B cell (primary cell): ENCODE data around the gene ZNF710. TPM values are rescaled to one million over a fixed set of nuclear protein-coding genes. Genes with fewer than 3 reads are reported as not detected.
A peak's percentile ranks its signal among the peaks of the same experiment; 100 is the strongest.

ENCODE experiments used
- ATAC-seq: fragments of 200-7000 bp; cut with Tn5 transposase; one replicate; pipeline ENCODE4 v1.10.0; 2021; ENCODE audit warnings: low read depth, mild to moderate bottlenecking, moderate number of reproducible peaks, moderate library complexity
- CTCF ChIA-PET: fragments of 350-600 bp; sonication (Branson Sonifier 250); formaldehyde crosslinking; loops from one replicate; lab custom pipeline; 2021; ENCODE audit warnings: antibody characterized with exemption, inconsistent platforms; lab: Charles Lee
- POLR2A ChIA-PET: fragments of 350-600 bp; sonication (Branson Sonifier 250); formaldehyde crosslinking; loops from one replicate; lab custom pipeline; 2021; ENCODE audit warnings: antibody characterized with exemption; lab: Charles Lee
- DNase-seq: peaks from one replicate; pipeline ENCODE4 v3.0.0; 2013
- H2AFZ ChIP-seq: 2 replicates; pipeline ENCODE4 v1.6.1; 2012; ENCODE audit warnings: mild to moderate bottlenecking, low read depth, low read length; ENCODE audit not compliant: insufficient read depth, poor library complexity, severe bottlenecking
- H3K27ac ChIP-seq, 2 donors: 1 replicate in 1 of 2; 2 replicates in 1 of 2; pipeline ENCODE4 v1.5.1; 2012 to 2013; ENCODE audit warnings: low read length in 2 of 2, mild to moderate bottlenecking in 2 of 2, moderate library complexity in 1 of 2
- H3K27me3 ChIP-seq, 4 experiments: fragments of 200-600 bp in 1 of 4; sonication (generic) in 1 of 4; replicated peaks in 1 of 4; 1 replicate in 2 of 4; 2 replicates in 2 of 4; pipeline versions ENCODE4 v1.6.1 to v1.7.0; 2013 to 2016; ENCODE audit warnings: low read length in 3 of 4, mild to moderate bottlenecking in 2 of 4, mixed read lengths in 1 of 4, moderate library complexity in 1 of 4; ENCODE audit not compliant: insufficient read depth in 4 of 4, control insufficient read depth in 3 of 4; ENCODE audit errors: control extremely low read depth in 1 of 4
- H3K36me3 ChIP-seq, 2 experiments: replicated peaks in 1 of 2; 1 replicate in 1 of 2; 2 replicates in 1 of 2; pipeline versions ENCODE4 v1.6.1 to v1.7.1; 2013; ENCODE audit warnings: low read length in 1 of 2; ENCODE audit not compliant: insufficient read depth in 2 of 2, control insufficient read depth in 1 of 2; ENCODE audit errors: control extremely low read depth in 1 of 2, extremely low read depth in 1 of 2
- H3K4me1 ChIP-seq, 2 donors: fragments of 200-600 bp in 1 of 2; sonication (generic) in 1 of 2; 1 replicate in 1 of 2; 2 replicates in 1 of 2; pipeline versions ENCODE4 v1.5.1 to v1.6.1; 2013 to 2017; ENCODE audit warnings: low read length in 2 of 2; ENCODE audit not compliant: control insufficient read depth in 2 of 2, insufficient read depth in 2 of 2
- H3K4me2 ChIP-seq: replicated peaks from 2 replicates; pipeline ENCODE3; 2012; ENCODE audit warnings: mild to moderate bottlenecking, low read depth, low read length; ENCODE audit not compliant: poor library complexity, severe bottlenecking
- H3K4me3 ChIP-seq, 5 experiments: fragments of 200-600 bp in 1 of 5; sonication (generic) in 1 of 5; 1 replicate in 3 of 5; 2 replicates in 2 of 5; pipeline versions ENCODE4 v1.5.1 to v1.7.0; 2011 to 2016; ENCODE audit warnings: low read length in 4 of 5, mild to moderate bottlenecking in 4 of 5, low read depth in 2 of 5, control low read depth in 1 of 5, moderate library complexity in 1 of 5; ENCODE audit not compliant: insufficient read depth in 1 of 5; ENCODE audit errors: control extremely low read depth in 1 of 5, extremely low read depth in 1 of 5
- H3K79me2 ChIP-seq: fragments of 200-600 bp; sonication (generic); one replicate; pipeline ENCODE4 v1.6.0; 2016; ENCODE audit warnings: low read length; ENCODE audit not compliant: control insufficient read depth, insufficient read depth
- H3K9ac ChIP-seq: fragments of 200-600 bp; sonication (generic); 2 replicates; pipeline ENCODE4 v1.6.1; 2017; ENCODE audit warnings: mild to moderate bottlenecking, low read length, moderate library complexity
- H3K9me3 ChIP-seq, 3 donors: one replicate each; pipeline versions ENCODE4 v1.6.1 to v1.7.1; 2013; ENCODE audit warnings: low read length in 2 of 3; ENCODE audit not compliant: control insufficient read depth in 2 of 3, insufficient read depth in 1 of 3; ENCODE audit errors: control extremely low read depth in 1 of 3
- H4K20me1 ChIP-seq: 2 replicates; pipeline ENCODE4 v1.6.0; 2012; ENCODE audit warnings: mild to moderate bottlenecking, low read length; ENCODE audit not compliant: insufficient read depth, control insufficient read depth, poor library complexity, severe bottlenecking
- H3K27ac Mint-ChIP-seq: one replicate; pipeline ENCODE4 v1.8.0; 2021; ENCODE audit warnings: mixed read lengths
- H3K27me3 Mint-ChIP-seq: one replicate; pipeline ENCODE4 v1.8.0; 2021; ENCODE audit warnings: mixed read lengths
- H3K4me1 Mint-ChIP-seq: one replicate; pipeline ENCODE4 v1.8.0; 2021; ENCODE audit warnings: mixed read lengths
- H3K4me3 Mint-ChIP-seq: one replicate; pipeline ENCODE4 v1.8.0; 2021; ENCODE audit warnings: mixed read lengths
- H3K9me3 Mint-ChIP-seq: one replicate; pipeline ENCODE4 v1.8.0; 2022; ENCODE audit warnings: mixed read lengths; ENCODE audit not compliant: insufficient read depth
- EZH2 ChIP-seq: IDR thresholded peaks from 2 replicates; pipeline ENCODE4 v1.6.1; 2012; ENCODE audit warnings: borderline replicate concordance, low read depth, mild to moderate bottlenecking, moderate library complexity, low read length; ENCODE audit not compliant: insufficient read depth, poor library complexity, severe bottlenecking
- WGBS: methylation state at CpG from one replicate; pipeline ENCODE4 v1.1.5; 2013; ENCODE audit warnings: missing lambda C conversion rate; ENCODE audit not compliant: insufficient coverage; 5-methylcytosine and 5-hydroxymethylcytosine counted together
- intact Hi-C: fragments of 100-400 bp; cut with micrococcal nuclease; formaldehyde crosslinking; loops from one replicate; pipeline ENCODE4 v1.10.0; 2022
- polyA plus RNA-seq: library from polyadenylated mRNA; depleted of rRNA; stranded (reverse); fragments of >200 nt; gene quantifications from 2 replicates; pipeline ENCODE4 v1.2.3, GENCODE V29; 2012
- total RNA-seq, 2 donors: library from RNA; stranded (reverse); fragments of 120-200 nt in 1 of 2; gene quantifications; 1 replicate in 1 of 2; 2 replicates in 1 of 2; pipeline versions ENCODE4 v1.2.3 to v1.2.4, GENCODE V29; 2013 to 2022
- TF ChIP-seq, protein P1 (sequence below): fragments of 200-600 bp; IDR thresholded peaks from one replicate; pipeline ENCODE4 v1.8.0; 2022; ENCODE audit warnings: antibody characterized with exemption, mild to moderate bottlenecking

Gene ZNF710
- total and polyA plus RNA-seq, 2 donors (not counting 1 experiment from before 2014, with no cell fraction given): 8.7 to 38.7 TPM

DNA sequence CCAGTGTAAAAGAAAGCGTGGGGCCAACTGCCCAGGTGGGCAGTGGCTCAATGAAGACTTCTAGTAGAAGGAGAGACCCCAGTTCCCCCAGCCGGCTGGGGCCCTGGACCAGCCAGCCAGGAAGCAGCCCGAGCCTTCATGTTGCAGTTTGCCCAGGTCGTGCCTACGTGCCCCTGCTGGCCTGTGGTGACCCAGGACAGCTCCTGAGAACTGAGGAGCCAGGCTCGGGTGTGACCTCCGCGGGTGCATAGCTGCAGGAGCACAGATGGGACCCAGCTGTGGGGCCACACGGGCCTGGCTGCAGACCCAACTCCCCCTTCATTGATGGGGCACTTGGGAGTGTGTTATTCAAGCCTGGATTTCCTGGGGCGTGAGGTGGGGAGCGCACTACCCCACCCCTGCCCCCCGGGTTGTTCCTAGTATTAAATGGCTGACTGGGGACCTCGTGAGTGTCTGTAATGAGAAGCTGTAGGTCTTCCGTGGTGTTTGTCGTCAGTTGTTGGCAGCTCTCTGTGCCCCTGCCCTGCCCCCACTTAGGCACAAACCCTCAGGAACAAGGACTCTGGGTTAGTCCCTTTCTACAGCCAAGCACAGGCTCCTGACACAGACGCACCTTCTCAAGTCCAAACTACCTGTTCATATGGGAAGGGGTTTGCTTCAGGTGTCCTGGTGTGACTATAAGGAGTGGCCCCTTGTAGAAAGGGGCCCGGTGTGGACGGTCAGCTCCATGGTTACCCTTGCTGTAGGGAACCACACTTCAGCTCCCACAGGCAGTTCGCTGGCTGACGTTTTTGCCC is 62.0 kb downstream of the ZNF710 start:
- Histone ChIP-seq H3K36me3 (peaks cover 0 to 7% of the 10 kb centered on the region in 2 experiments), H3K4me1 (peaks cover 57 to 77% of the 10 kb centered on the region in 2 donors), H3K4me2 (peak overlapping the region; percentile 66), H3K27ac (peak overlapping the region; percentile 64 to 82), H3K4me3 (no peak overlapping the region), H3K9ac (no peak overlapping the region), H3K27me3 (no peaks in the 10 kb centered on the region), H2AFZ (no peak overlapping the region), H4K20me1 (no peaks in the 10 kb centered on the region), H3K9me3 (peaks cover 0 to 7% (median 0%) of the 10 kb centered on the region in 3 donors), H3K79me2 (peaks cover 23% of the 10 kb centered on the region)
- WGBS: 91% methylated on average over 10 of the region's 20 CpGs
- POLR2A ChIA-PET: interaction anchor here (0.7 to 0.8 kb wide), 2 partner anchors 22 to 169 kb away, joined by 3 read pairs; partner anchors contain the start of gene AP3S2
- CTCF ChIA-PET: interaction anchor here (0.6 to 1.6 kb wide), 2 partner anchors 60 to 926 kb away, joined by 3 read pairs; no protein-coding TSS in a partner anchor
- Mint-ChIP-seq H3K4me1 (peaks cover 69% of the 10 kb centered on the region), H3K4me3 (peak overlapping the region; percentile 63), H3K9me3 (no peaks in the 10 kb centered on the region), H3K27ac (peak overlapping the region; percentile 96), H3K27me3 (no peaks in the 10 kb centered on the region)
- intact Hi-C loops: no loop called here
- DNase-seq (no peak), ATAC-seq (no peak)
- TF ChIP-seq EZH2: no peak
- TF ChIP-seq, protein P1, sequence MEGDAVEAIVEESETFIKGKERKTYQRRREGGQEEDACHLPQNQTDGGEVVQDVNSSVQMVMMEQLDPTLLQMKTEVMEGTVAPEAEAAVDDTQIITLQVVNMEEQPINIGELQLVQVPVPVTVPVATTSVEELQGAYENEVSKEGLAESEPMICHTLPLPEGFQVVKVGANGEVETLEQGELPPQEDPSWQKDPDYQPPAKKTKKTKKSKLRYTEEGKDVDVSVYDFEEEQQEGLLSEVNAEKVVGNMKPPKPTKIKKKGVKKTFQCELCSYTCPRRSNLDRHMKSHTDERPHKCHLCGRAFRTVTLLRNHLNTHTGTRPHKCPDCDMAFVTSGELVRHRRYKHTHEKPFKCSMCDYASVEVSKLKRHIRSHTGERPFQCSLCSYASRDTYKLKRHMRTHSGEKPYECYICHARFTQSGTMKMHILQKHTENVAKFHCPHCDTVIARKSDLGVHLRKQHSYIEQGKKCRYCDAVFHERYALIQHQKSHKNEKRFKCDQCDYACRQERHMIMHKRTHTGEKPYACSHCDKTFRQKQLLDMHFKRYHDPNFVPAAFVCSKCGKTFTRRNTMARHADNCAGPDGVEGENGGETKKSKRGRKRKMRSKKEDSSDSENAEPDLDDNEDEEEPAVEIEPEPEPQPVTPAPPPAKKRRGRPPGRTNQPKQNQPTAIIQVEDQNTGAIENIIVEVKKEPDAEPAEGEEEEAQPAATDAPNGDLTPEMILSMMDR: no peak
